Activated CD4-positive, alpha-beta T cell treated with anti-CD3 and anti-CD28 coated beads, Interleukin-2, Interleukin-4, amounts not matched to agents 100 ng/mL and 50 ng/mL, durations not matched to agents 16 hours and 8 hours (primary cell): ENCODE measurements around the gene ACYP2.
"Not testable (repeated sequence)": the region's sequence is repeated elsewhere in the genome, so short reads cannot be mapped to it uniquely, and the experiment has no call there.

Source experiments
- DNase-seq: peaks from one replicate; pipeline ENCODE4 v3.0.0-alpha.2; 2020; ENCODE audit warnings: low spot score

ACYP2 gene

DNA sequence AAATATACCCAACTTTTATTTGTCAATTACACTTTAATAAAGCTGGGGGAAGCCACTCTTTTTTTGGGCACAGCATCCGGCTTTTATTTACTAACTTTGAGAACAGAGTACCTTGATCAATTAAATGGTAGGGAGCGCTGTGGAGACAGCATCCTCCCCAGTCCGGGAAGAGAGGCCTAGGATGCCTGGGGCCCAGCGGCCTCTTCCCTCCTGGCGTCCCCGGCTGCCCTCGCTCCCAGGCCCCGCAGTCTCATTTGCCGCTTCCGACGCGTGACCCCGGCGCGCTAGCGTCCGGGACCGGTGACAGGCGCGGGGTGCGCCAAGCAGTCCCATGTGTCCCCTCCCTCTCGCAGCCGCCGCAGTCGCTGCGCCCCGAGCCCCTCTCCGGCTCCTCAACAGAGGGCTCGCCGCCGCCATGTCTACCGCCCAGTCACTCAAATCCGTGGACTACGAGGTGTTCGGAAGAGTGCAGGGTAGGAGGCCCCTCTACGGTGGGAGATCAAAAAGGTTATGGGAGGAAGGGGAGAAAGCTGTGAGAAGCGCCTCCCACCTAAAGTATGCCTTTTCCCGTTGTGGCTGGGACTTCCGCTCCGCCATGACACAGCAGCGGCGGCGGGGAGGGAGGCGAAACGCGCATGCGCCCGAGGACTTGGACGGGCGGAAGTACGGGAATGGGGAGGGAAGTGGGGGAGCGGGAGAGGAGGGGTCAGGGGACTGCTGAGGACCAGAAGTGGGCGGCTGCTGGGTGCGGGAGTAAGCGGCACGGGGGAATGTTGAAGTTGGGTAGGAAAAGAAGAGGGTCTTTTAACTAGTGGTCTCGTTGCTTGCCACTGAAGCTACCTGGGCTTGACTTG, at the start of gene ACYP2:
Gene ACYP2, plus strand, starts transcription at position 332 of the 854 bp plus-strand sequence.
- DNase-seq = peak; percentile 94

GRCh38 chr2:54065891-54066290, 49.5 kb upstream of the ACYP2 start:
- DNase-seq = no peak

DNA sequence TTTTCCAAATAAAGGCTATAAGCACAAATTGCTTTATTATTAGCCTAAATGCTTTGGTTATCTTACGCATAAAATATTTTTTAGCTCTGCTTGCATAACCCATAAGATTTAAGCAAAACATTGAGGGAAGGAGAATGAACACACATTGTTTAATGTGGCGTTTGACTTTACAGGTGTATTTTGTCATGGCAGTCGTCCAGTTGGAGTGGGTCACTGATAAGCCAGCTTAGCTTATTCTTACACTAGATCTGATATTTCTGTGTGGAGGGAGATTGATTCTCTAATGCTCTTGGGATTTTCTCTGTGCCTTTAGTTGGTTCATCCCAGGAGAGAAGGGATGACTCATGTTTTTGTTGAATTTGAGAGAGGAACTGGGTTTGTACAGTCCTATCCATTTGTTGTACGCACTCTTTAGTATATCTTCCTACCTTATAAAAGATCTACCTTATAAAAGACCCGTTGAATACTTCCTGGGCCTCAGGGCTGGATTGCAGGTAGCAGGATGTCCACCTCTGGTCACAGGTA, 47.5 kb upstream of the ACYP2 start:
- no peak for DNase-seq

DNA sequence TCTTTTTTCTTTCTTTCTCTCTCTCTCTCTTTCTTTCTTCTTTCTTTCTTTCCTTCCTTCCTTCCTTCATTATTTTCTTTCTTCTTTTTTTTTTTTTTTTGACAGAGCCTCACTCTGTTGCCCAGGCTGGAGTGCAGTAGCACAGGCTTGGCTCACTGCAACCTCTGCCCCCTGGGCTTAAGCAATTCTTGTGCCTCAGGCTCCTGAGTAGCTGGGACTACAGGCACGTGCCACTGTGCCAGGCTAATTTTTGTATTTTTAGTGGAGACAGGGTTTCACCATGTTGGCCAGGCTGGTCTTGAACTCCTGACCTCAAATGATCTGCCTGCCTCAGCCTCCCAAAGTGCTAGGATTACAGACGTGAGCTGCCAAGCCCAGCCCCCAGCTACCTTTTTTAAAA, 42.9 kb upstream of the ACYP2 start:
- DNase-seq = not testable (repeated sequence)

- peak; percentile 79 for DNase-seq
Measured at GRCh38 chr2:54073796-54074195, 41.6 kb upstream of the ACYP2 start.

GRCh38 chr2:54074606-54075341, 40.6 kb upstream of the ACYP2 start:
- DNase-seq = peak; percentile 6

GRCh38 chr2:54076586-54076985, 38.8 kb upstream of the ACYP2 start:
- no peak for DNase-seq

DNA sequence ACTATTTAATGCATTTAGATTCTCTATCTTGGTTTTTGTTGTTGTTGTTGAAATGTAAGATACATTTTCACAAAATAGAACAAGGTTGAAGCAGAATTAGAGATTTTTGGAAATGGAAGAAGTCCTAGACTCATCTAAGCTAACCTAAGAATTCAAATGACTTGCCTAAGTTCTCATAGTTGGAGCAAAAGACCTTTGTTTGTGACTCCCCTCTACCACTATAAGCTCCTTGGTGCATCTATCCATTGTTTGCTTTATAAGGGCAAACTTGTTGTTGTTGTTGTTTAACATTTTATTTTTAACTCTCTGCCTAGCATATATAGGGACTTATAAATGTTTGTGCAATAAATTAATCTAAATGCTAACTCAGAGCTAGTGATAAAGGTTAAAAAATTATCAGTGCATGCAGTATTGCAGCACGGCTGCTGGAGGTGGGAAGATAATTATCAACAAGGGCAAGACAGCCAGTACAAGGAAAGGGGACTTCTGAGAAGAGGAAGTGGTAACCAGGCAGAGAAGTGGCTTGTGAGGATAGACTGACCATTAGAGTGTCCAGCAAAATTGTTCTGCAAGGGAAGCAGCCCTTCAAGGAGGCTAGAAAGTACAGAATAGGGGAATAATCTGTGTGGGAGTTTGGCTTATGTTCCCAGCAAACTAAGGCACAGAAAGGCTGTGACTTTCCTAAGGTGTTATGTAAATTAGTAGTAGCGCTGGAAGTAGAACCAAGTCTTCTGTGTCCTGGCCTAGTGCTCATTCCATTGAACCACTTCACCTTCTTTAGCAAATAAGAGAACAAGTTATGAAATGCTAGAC, 38.1 kb upstream of the ACYP2 start:
- no peak for DNase-seq

DNA sequence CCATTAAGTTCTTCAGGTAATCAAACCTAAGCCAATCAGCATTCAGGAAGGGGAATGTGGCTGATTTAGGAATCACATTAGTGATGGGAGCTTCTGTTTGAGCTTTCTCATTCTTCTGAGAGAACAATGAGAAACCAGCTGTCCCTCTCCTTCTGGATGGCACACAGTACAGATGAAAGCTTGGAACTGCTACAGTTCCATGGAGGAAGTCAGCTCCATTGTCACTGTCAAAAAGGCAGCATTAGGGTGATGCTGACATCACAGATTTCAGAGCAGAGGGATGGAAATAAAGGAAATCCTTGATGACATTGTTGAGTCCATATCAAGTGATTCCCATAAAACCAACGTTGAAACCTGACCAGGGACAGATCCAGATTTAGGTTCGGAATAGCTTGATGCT, 36.1 kb upstream of the ACYP2 start:
- no peak for DNase-seq

- DNase-seq = peak; percentile 89
Measured at GRCh38 chr2:54081574-54081973, 33.8 kb upstream of the ACYP2 start.

DNA sequence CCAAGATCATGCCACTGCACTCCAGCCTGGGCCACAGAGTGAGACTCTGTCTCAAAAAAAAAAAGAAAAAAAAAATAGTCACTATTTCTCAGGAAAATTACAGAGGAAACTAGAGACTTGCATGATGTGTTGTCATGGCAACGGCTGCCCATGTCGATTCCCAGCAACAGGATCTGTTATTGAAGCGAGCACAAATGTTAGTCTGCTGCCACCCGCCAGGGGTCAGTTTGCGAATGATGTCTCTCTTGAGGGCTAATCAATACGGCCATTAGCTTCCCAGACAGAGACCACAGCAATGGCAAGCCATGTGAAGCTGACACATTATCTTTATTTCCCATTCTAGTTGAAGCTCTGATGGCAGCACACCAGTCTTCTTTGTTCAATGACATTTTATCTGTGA, 32.4 kb upstream of the ACYP2 start:
- no peak for DNase-seq

GRCh38 chr2:54083445-54083844, 32.0 kb upstream of the ACYP2 start:
- no peak for DNase-seq

DNA sequence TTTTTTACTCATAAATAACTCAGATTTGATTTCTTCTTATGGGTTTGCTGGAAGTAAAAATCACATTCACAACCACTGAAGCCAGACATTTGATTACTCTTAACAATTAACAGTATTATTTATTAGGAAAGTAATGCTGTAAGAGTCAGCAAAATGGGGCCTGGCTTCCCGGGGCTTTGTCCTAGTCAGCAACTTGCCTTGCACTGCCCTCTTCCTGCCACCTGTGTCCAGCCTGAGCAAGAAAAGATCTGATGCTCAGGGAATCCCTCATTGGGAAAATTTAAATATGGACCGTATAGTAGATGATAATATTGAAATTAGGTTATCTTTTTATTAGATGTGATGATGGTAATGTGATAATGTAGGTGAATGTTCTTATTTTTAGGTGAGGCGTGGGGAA, 30.8 kb upstream of the ACYP2 start:
- DNase-seq = no peak

GRCh38 chr2:54085069-54085468, 30.3 kb upstream of the ACYP2 start:
- no peak for DNase-seq

DNA sequence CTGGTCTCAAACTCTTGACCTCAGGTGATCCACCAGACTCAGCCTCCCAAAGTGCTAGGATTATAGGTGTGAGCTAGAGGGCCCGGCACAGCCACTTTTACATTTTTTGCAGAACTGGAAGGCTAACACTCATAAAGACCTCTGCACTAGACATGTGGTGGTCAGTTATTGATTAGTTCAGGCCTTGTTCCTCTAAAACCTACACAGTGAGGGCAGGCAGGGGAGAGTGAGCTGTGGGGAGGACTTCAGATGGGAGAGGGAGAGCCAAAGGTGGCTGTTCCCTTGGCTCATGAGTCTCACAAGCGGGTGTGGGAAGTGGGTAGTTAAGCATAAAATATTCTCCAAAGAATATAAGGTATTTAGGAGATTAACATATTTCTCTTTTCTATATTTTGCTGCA, 29.3 kb upstream of the ACYP2 start:
- DNase-seq = no peak

DNA sequence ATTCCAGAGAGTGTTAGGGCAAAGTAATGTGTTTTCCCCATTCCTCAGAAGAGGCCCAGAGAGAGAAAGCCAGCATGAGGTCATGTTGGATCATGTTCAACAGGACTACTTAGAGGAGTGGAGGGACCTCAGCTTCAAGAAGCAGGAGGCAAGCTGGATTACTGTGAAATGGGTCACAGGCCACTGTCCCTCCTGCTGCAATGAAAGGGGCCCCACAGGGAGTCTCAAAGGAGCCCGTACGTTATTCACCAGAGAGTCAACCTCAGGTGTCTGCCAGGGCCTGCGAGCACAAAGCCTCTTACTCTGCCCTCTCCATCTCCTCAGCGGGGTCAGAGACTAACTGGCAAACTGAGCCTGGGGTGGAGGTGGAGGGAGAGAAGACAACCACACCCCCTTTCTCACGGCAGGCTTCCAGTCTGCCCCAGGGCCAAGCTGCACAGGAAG, 27.2 kb upstream of the ACYP2 start:
- DNase-seq = no peak

- DNase-seq = no peak
Measured at GRCh38 chr2:54088719-54089118, 26.7 kb upstream of the ACYP2 start.

DNA sequence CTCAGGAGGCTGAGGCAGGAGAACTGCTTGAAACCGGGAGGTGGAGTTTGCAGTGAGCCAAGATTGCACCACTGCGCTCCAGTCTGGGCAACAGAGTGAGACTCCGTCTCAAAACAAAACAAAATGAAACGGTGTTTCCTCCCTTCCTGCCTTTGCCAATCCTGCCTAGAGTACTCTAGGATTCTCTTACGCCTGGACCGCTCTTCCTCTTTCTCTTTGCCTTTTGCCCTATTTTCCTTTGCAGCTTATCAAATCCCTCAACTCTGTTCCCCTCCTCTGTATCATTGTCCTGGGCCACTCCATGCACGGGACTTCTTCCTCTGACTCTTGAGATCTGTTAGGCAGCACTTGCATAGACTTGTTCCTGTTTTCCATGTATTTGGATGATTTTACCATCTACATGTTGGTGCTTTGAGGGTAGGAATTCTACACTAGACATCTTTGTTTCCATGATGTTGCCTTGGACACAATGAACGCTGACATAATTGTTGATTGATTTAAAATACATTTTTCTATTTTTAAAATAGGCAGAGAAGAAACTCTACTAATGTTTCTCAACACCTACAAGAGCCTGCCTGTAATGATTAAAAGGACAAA, 24.8 kb upstream of the ACYP2 start:
- no peak for DNase-seq

- no peak for DNase-seq
Measured at GRCh38 chr2:54092940-54093339, 22.5 kb upstream of the ACYP2 start.

GRCh38 chr2:54095406-54095805, 20.0 kb upstream of the ACYP2 start:
- not testable (repeated sequence) for DNase-seq

GRCh38 chr2:54096141-54096540, 19.3 kb upstream of the ACYP2 start:
- not testable (repeated sequence) for DNase-seq

GRCh38 chr2:54097124-54097523, 18.3 kb upstream of the ACYP2 start:
- no peak for DNase-seq
